ENCODE measurements around the gene KRTAP6-3.

The KRTAP6-3 gene

DNA sequence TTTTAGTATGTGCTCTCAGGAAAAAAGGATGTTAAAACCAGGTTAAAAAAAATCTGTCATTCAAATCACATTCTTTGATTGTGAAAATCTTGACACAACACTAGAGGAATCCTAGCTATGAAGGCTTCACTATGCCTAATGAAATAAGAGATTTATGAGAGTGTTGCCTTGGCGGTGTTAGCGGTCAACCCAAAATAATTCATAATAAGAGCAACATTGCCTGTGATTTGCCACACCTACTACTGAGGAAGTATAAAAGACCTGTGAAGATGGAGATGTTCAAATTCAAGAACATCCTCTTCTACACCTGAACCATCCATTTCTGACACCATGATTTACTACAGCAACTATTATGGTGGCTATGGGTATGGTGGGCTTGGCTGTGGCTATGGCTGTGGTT lies 23.9 kb downstream of the KRTAP6-3 start, which contains the start of gene KRTAP20-1:
Gene KRTAP20-1 (plus strand): TSS at position 301 of the 400 bp plus-strand sequence. CDS start 30 bp downstream, at position 331.
- Histone ChIP-seq H3K36me3 (ENCODE audit: low read length) (peaks cover 2% of the 10 kb centered on the region; the same call in 1 of the 2 replicates), H3K27ac (ENCODE audit: low read depth, low read length) (no peak within 1 kb of the TSS)

DNA sequence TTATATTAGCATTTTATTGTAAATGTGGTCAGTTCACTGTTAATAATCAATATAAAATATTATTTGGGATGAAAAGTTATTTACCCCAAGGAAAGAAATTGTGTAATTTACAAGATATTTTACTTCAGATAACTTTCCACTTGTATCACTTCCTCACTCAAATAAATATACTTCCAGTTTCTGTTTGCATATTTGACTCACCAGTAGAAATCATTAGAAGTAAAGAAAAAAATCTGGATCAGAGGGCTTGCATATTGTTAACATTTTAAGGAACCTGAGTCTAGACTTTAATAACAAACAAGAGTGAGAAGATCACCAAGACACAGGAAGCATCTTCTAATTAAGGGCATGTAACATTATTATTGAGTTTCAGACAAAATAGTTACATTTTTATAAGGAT lies 27.8 kb downstream of the KRTAP6-3 start:
- no peaks in the 10 kb centered on the region for H3K27me3 ChIP-seq (ENCODE audit: low read length)
- no peak for TF ChIP-seq EZH2phosphoT487 (conservative IDR thresholded peaks at IDR 0.05; ENCODE audit: low read length)
- TF ChIP-seq, protein P1, sequence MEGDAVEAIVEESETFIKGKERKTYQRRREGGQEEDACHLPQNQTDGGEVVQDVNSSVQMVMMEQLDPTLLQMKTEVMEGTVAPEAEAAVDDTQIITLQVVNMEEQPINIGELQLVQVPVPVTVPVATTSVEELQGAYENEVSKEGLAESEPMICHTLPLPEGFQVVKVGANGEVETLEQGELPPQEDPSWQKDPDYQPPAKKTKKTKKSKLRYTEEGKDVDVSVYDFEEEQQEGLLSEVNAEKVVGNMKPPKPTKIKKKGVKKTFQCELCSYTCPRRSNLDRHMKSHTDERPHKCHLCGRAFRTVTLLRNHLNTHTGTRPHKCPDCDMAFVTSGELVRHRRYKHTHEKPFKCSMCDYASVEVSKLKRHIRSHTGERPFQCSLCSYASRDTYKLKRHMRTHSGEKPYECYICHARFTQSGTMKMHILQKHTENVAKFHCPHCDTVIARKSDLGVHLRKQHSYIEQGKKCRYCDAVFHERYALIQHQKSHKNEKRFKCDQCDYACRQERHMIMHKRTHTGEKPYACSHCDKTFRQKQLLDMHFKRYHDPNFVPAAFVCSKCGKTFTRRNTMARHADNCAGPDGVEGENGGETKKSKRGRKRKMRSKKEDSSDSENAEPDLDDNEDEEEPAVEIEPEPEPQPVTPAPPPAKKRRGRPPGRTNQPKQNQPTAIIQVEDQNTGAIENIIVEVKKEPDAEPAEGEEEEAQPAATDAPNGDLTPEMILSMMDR (IDR thresholded peaks at IDR 0.05; ENCODE audit: insufficient read depth, low read length, poor library complexity, severe bottlenecking), result no peak

More for the DNA sequence above, 23.9 kb downstream of the KRTAP6-3 start, which contains the start of gene KRTAP20-1:
- no peaks in the 10 kb centered on the region for H3K79me2 ChIP-seq (ENCODE audit: insufficient read depth, low read length)
- H4K20me1 ChIP-seq (ENCODE audit: low read depth, low read length), result no peaks in the 10 kb centered on the region
- TF ChIP-seq EZH2phosphoT487 (conservative IDR thresholded peaks at IDR 0.05; ENCODE audit: low read length), result no peak
- TF ChIP-seq, protein P1 (IDR thresholded peaks at IDR 0.05; ENCODE audit: insufficient read depth, low read length, poor library complexity, severe bottlenecking), result no peak
- no peak within 1 kb of the TSS for H3K4me3 ChIP-seq (ENCODE audit: insufficient read depth, low read length, poor library complexity, severe bottlenecking)
- no peaks in the 10 kb centered on the region for H3K9me3 ChIP-seq (ENCODE audit: insufficient read depth, low read length)
- H2AFZ ChIP-seq (ENCODE audit: low read depth, low read length, severe bottlenecking), result no peak within 1 kb of the TSS
- no peaks in the 10 kb centered on the region for H3F3A ChIP-seq (ENCODE audit: insufficient read depth)
- no peaks in the 10 kb centered on the region for H3K9me2 ChIP-seq (replicated peaks; ENCODE audit: insufficient read depth, low read length)
- no peak within 1 kb of the TSS for H3K4me2 ChIP-seq (ENCODE audit: low read depth, low read length, poor library complexity, severe bottlenecking)
- H3K9ac ChIP-seq (ENCODE audit: low read length), result no peak within 1 kb of the TSS
- H3K27me3 ChIP-seq (ENCODE audit: low read length), result no peaks in the 10 kb centered on the region

DNA sequence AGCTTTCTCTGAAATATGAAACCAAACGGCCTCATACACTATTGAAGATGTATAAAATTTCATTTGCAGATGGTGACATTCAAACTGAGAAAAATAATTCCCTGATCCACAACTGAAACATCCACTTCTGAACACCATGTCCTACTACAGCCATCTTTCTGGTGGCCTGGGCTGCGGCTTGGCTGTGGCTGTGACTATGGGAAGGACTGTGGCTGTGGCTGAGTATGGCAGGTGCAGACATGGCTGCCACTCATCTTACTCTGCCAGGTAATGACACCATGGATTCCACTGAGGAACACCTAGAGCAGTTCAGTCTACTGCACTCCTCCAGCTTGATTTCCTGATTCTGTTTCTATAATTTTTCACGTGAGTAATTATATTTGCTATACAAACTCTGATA lies 28.3 kb downstream of the KRTAP6-3 start, which contains the start of gene KRTAP20-4:
Gene KRTAP20-4 (plus strand): TSS at position 106 of the 400 bp plus-strand sequence.
- no peak for TF ChIP-seq EZH2phosphoT487 (conservative IDR thresholded peaks at IDR 0.05; ENCODE audit: low read length)
- TF ChIP-seq, protein P1 (IDR thresholded peaks at IDR 0.05; ENCODE audit: insufficient read depth, low read length, poor library complexity, severe bottlenecking), result no peak
- no peaks in the 10 kb centered on the region for H3K27me3 ChIP-seq (ENCODE audit: low read length)
- no peaks in the 10 kb centered on the region for H4K20me1 ChIP-seq (ENCODE audit: low read depth, low read length)
- H3K9ac ChIP-seq (ENCODE audit: low read length), result no peak within 1 kb of the TSS
- no peaks in the 10 kb centered on the region for H3K79me2 ChIP-seq (ENCODE audit: insufficient read depth, low read length)
- no peak within 1 kb of the TSS for H3K4me2 ChIP-seq (ENCODE audit: low read depth, low read length, poor library complexity, severe bottlenecking)
- peaks cover 10% of the 10 kb centered on the region for H3K9me3 ChIP-seq (ENCODE audit: insufficient read depth, low read length)
- H3K36me3 ChIP-seq (ENCODE audit: low read length), result no peaks in the 10 kb centered on the region
- H3K4me3 ChIP-seq (ENCODE audit: insufficient read depth, low read length, poor library complexity, severe bottlenecking), result no peak within 1 kb of the TSS
- H3K27ac ChIP-seq (ENCODE audit: low read depth, low read length), result no peak within 1 kb of the TSS
- H3K9me2 ChIP-seq (replicated peaks; ENCODE audit: insufficient read depth, low read length), result no peaks in the 10 kb centered on the region
- H3F3A ChIP-seq (ENCODE audit: insufficient read depth), result no peaks in the 10 kb centered on the region
- H2AFZ ChIP-seq (ENCODE audit: low read depth, low read length, severe bottlenecking), result no peak within 1 kb of the TSS

More for the DNA sequence above, 27.8 kb downstream of the KRTAP6-3 start:
- no peaks in the 10 kb centered on the region for H3K36me3 ChIP-seq (ENCODE audit: low read length)
- H3K79me2 ChIP-seq (ENCODE audit: insufficient read depth, low read length), result no peaks in the 10 kb centered on the region
- H3K4me2 ChIP-seq (ENCODE audit: low read depth, low read length, poor library complexity, severe bottlenecking), result no peak overlapping the region
- H3K4me3 ChIP-seq (ENCODE audit: insufficient read depth, low read length, poor library complexity, severe bottlenecking), result no peak overlapping the region
- H3K9me2 ChIP-seq (replicated peaks; ENCODE audit: insufficient read depth, low read length), result no peaks in the 10 kb centered on the region
- no peaks in the 10 kb centered on the region for H3F3A ChIP-seq (ENCODE audit: insufficient read depth)
- H4K20me1 ChIP-seq (ENCODE audit: low read depth, low read length), result no peaks in the 10 kb centered on the region
- no peak overlapping the region for H3K9ac ChIP-seq (ENCODE audit: low read length)
- peaks cover 6% of the 10 kb centered on the region for H3K9me3 ChIP-seq (ENCODE audit: insufficient read depth, low read length)
- no peak overlapping the region for H2AFZ ChIP-seq (ENCODE audit: low read depth, low read length, severe bottlenecking)
- H3K27ac ChIP-seq (ENCODE audit: low read depth, low read length), result no peak overlapping the region
